Peyer's patch (tissue), 4 donors: ENCODE measurements around the gene CCNB1.
"Not testable (repeated sequence)": the region's sequence is repeated elsewhere in the genome, so short reads cannot be mapped to it uniquely, and the experiment has no call there.

Source experiments
- CTCF ChIP-seq, 6 experiments: fragments of 450-650 bp in 4 of 6; fragments of 200-600 bp in 2 of 6; sonication (generic) in 1 of 6; IDR thresholded peaks; one replicate each; pipeline ENCODE4 v1.5.1; 2017 to 2019; ENCODE audit warnings: antibody characterized with exemption in 6 of 6, mild to moderate bottlenecking in 3 of 6, moderate library complexity in 1 of 6
- POLR2A ChIP-seq, 2 donors: fragments of 450-650 bp; IDR thresholded peaks; one replicate each; pipeline ENCODE4 v1.5.1; 2017; ENCODE audit warnings: antibody characterized with exemption in 2 of 2, mild to moderate bottlenecking in 2 of 2, moderate library complexity in 2 of 2

GRCh38 chr5:69137208-69137607 lies 29.7 kb upstream of the CCNB1 start:
- TF ChIP-seq CTCF, POLR2A (IDR thresholded peaks at IDR 0.05): not testable (repeated sequence)
